Renal cortex interstitium (tissue), 11 donors: ENCODE results near the gene RAC3. TPM values are rescaled to one million over a fixed set of nuclear protein-coding genes. Genes with fewer than 3 reads are reported as not detected.
"Not testable (repeated sequence)": the region's sequence is repeated elsewhere in the genome, so short reads cannot be mapped to it uniquely, and the experiment has no call there.

ENCODE experiments used
- DNase-seq, 11 donors: peaks; one replicate each; pipeline ENCODE4 v3.0.0-alpha.2; 2013; ENCODE audit warnings: low read depth in 9 of 11, low spot score in 4 of 11; ENCODE audit errors: extremely low read depth in 1 of 11
- polyA plus RNA-seq, 3 donors: library from polyadenylated mRNA; unstranded; fragments of 120-200 nt; gene quantifications; one replicate each; pipeline ENCODE4 v1.2.1, GENCODE V29; 2013; ENCODE audit not compliant: insufficient read length in 3 of 3

Gene RAC3
- polyA plus RNA-seq, 3 donors: 8.3 to 16.2 (median 11.7) TPM

DNA sequence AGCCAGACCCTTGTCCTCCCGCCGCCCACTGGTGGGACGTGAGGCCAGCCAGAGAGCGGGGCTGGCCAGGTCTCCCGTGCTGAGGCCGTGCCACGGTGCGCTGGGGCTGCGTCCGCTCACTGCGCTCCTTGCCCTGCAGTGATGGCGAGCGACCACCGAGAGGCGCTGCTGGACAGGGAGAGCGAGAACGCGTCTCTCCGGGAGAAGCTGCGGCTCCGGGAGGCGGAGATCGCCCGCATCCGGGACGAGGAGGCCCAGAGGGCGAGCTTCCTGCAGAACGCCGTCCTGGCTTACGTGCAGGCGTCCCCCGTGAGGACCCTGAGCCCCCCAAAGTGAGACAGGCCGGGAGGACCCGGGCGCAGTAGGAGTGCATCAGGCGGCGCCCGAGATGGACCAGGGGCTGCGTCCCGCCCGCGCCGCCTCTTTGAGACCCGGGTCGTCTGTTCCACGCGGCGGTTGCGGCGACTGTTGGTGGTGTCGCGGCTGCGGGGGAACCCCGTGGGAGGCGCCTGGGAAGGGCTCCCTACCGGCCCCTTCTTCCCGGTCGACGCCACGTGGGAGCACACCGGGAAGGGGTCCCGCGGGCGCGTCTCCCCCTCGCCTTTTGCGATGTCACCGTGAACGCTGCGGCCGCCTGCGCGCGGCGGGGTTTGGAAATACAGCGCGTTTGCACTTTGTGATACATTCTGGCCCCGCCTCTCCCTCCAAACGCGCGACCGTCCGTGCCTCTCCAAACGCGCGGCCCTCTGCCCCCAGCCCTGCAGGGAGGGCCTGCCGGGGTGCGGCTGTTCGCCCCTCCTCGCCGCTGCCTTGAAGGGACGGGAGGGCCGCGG lies 792 bp upstream of the RAC3 start:
- peak in 6 of 11 donors; percentile 60 to 72 (median 67) for DNase-seq

DNA sequence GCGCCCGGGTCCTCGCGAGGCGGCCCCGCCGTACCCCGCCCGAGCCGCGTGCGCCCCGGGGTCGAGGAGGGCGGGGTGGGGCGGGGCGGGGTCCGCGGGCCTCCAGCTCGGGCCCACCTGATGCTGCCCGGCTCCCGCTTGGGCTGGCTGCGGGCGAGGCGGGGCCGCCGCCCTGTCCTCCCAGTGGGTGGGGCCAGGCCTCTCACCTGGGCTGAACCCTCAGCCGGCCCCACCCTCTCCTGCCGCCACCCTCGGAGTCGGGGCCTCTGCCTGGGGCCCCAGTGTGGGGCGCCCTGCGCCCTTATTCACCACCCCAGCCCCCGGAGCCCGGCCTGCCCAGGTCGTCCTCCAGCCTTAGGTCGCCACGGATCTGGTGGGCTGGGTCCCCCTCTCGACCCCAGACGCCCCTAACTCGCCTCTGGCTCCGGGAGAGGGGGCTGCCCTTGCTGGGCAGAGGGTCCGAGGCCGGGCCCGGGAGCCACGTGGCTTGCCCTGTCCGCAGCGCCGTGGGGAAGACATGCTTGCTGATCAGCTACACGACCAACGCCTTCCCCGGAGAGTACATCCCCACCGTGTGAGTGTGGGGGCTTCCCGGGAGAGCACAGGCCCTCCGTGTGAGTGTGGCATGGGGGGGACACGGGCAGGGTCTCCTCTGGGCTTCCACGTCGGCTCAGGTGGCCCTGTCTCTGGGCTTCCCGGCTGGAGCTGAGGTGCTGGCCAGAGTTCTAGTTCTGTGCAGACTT lies 578 bp downstream of the RAC3 start:
- DNase-seq: no peak

DNA sequence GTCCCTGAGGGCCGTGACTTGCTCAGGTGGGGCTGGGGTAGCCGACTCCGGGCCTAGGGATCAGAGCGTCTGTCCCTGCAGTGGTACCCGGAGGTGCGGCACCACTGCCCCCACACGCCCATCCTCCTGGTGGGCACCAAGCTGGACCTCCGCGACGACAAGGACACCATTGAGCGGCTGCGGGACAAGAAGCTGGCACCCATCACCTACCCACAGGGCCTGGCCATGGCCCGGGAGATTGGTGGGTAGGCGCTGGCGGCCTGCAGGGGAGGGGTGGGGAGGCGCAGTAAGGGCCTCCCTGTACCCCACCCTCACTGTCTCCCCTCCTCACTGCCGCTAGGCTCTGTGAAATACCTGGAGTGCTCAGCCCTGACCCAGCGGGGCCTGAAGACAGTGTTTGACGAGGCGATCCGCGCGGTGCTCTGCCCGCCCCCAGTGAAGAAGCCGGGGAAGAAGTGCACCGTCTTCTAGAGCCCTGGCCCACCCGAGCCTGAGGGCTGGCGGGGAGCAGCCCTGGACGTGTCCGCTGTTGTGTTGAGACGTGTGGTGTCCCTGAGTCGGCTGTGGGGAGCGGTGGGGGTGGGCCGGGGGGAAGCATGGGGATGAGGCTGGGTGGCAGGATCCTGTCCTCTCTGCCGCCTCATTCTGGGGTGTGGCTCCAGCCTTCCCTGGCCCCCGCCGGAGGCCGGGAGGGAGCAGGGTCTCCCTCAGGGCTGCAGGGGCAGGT lies 2.0 kb downstream of the RAC3 start:
- DNase-seq: no peak

DNA sequence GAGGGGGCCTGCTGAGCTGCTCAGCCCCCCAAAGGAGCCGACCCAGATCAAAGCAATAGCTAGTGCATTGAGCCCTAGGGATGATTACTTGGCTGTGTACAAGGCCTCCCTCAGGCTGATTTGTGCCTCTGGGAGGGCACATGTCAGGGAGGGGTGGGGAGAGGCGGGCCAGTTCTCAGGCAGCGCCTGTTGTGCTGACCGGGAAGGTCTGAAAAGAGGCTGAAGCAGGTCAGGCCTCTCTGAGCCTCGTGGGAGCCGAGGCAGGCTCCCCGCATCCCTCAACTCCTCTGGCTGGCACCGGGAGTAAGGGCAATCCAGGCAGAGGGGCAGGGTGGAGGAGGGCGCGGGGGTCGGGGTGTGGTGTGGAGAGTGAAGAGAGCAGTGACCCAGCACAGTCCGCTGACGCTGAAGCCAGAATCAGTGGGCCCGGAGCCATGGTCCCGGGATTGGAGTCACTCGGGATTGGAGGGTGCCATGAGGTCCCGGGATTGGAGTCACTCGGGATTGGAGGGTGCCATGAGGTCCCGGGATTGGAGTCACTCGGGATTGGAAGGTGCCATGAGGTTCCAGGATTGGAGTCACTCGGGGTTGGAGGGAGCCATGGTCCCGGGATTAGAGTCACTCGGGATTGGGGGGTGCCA lies 3.0 kb downstream of the RAC3 start:
- no peak for DNase-seq

DNA sequence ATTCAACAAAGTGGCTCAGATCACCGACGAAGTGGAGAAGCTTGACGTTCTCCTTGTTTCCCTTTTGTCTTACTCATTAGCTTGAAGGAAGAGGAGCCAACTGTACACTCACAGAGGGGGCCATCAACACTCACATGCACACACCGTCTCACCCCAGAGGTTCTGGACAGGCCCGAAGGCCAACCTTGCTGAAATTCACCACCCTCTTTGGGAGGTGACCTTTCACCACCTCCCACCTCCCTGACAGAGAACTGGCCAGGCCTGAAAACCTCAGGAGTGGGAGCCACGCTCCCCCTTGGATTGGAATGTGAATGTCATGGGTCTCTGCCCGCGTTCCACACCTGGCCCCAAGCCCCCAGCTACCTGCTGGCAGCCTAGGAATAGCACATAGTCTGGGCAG lies 4.0 kb downstream of the RAC3 start:
- no peak for DNase-seq

DNA sequence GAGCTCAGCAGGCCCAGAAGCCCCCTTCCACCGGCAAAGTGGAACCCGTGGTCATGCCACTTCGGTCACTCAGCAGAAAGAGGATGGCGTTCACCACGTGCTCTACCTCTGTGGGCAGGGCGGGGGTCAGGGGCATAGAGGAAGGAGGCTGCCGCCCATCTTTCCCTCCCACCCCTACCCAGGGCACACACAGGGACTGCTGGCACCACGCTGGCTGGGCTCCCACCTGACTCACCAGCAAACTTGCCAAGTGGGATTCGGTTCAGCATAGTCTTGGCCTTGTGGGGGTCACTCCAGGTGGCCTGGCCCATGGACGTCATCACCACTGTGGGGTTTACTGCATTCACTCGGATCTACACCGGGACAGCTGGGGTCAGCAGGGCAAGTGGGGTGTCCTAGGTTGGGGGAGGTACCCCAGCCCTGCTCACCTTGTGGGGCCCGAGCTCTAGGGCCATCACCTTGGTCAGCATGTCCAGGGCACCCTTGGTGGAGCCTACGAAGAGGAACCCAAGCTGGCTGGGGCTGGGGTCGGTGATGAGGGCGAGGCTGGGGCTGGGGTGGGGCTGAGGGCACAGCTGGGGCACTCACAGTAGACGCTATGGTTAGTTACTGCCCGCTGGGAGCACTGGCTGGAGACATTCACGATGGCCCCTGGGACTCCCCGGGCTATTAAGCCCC lies 4.6 kb downstream of the RAC3 start:
- DNase-seq: no peak

DNA sequence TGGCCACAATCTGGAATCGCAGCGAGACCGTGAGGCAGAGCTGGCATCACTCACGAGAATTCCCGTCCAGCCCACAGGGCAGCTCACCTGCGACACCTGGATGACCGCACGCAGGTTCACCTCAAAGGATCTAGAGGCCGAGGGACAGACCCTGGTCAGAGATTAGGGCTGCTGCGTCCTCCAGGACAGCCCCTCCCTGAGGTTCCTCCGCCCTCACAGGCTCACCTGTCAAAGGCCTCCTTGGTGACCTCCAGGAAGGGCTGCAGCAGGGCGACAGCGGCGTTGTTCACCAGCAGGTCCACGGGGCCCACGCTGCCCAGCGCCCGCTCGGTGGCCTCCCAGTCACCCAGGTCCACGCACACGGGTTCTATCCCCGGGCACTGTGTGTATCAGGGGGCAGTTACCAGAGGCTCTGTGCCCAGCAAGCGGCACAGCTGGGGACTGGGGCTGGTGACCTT lies 5.2 kb downstream of the RAC3 start:
- no peak for DNase-seq

DNA sequence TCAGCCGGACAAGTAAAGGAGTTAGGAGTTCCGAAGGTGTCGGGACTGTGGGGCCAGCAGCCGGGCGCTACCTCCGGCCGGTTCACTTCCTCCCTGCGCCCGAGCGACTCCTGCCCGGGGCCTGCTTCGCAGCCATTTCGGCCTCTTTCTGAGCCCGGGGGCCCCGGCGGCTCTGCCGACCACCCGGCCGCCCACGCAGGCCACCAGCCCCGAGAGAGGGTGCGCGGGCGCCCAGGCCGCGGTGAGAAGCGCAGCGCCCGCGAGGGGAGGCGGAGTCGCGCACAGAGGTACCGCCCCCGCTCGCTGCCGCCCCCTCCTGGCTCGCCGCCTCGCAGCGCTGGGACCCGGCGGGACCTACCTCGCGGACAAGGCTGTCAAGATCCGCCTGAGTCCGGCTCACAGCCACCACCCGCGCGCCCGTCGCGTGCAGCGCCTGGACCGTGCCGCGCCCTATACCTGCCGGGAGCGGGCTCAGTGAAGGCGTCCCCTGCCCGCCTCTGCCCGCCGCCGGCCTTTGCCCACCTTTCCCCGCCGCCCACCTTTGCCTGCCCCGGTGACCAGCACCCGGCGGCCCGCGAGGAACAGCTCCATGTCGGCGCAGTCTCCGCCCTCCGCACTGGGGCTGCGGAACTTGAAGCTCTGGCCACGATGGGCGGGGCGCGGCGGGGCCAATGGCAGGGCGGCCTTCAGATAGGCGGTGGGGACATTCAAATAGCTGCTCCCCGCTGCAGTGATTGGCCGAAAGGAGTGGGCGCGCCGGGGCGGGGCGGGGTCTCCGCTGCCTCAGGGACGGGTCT lies 5.8 kb downstream of the RAC3 start, which contains the start of gene DCXR:
TSS of gene DCXR (minus strand) at position 606 of the 797 bp plus-strand sequence. CDS start at position 591, 15 bp downstream.
- peak; percentile 80 to 96 (median 91) for DNase-seq

DNA sequence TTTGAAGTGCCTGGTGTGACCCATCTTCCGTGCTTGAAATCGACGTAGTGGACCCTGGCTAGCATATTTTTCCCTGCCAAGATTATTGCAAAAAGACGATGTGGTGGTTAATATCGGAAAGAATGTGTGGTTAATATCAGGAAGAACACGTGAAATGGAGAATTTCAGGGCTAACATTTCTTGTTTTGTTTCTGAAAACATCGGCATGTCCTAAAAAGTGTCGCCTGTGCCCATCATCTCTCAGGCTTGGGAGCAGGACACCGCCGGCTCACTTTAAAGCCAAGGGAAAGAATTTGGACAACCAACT lies 6.4 kb downstream of the RAC3 start:
- DNase-seq: no peak

DNA sequence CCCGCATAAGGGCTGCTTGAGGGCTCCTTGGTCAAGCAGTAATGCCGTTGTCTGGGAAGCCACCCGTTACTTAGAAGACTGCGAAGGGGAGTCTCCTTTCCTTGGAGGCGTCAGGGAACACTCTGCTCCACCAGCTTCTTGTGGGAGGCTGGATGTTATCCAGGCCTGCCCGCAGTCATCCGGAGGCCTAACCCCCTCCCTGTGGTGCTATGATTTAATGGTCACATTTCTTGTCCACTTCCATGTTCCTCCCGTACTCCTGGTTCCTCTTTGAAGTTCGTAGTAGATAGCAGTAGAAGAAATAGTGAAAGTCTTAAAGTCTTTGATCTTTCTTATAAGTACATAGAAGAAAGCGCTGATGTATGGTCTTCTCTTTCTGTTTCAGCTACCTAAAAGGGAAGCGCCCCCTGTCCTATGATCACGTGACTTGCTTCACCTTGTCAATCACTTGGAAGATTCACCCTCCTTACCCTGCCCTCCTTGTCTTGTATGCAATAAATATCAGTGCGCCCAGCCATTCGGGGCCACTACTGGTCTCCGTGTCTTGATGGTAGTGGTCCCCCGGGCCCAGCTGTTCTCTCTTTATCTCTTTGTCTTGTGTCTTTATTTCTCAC lies 7.4 kb downstream of the RAC3 start:
- DNase-seq: not testable (repeated sequence)

DNA sequence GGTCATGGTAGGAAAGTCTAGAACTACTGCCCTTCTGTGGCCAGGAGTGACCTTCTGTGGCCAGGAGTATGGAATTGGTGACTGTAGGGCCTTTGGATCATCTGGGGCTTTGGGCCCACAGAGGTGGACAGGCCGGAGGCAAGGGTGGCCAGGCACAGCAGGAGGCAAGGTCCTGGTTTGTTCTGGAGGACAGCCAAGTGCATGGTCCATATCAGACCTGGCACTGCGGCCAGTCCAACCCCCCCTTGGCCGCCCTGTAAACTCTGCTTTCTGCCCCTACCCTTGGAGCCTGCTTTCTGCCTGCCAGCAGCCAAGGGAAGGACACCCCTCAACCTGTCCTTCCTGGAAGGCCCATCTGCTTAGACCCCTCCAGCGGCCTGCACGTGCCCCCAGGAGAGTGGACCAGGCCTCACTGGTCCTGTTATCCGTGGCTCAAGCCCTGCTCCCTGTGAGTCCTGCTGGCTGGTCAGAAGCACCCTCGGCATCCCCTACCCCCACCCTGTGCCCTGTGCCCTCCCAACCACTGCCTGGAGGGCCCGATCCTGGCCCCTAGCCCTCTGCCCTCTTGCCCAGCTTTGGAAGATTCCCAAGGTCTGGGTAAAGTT lies 8.3 kb downstream of the RAC3 start:
- no peak for DNase-seq

DNA sequence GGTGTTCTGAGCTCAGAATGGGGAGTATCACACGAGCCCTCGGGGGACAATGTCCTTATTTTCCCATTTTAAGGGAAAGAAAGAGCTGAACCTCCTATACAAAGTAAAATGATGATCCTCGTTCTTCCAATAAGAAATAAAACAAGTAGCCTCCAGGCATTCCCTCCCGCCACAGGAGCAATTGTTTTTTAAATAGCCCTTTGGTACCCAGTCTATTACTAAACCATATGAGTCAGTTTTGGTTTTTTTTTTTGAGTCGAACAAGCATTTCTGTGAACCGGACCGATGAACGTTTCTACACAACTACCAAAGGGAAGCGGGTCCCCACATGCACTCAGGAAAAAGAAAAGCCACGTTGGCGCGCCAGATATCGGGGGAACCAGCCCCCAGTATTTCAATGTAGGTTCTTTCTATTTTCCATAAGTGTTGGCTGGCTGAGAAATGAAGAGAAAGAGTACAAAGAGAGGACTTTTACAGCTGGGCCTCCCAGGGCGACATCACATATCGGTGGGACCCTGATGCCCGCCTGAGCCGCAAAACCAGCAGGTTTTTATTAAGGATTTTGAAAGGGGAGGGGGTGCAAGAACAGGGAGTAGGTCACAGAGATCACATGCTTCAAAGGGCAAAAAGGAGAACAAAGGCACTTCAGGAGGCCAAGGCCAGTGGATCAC lies 9.8 kb downstream of the RAC3 start:
- DNase-seq: no peak

DNA sequence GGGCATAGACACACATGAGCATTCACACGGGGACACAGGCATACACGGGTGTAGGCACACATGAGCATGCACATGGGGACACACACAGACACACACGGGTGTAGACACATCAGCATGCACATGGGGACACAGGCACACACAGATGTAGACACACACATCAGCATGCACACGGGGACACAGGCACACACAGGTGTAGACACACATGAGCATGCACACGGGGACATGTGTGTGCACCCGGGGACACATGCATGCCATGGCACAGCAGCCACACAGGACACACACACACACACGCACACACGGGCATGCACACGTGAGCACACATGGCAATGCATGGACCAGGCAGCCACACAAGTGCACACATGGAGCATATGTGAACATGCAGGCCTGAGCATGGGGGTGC lies 11.2 kb downstream of the RAC3 start:
- no peak for DNase-seq

DNA sequence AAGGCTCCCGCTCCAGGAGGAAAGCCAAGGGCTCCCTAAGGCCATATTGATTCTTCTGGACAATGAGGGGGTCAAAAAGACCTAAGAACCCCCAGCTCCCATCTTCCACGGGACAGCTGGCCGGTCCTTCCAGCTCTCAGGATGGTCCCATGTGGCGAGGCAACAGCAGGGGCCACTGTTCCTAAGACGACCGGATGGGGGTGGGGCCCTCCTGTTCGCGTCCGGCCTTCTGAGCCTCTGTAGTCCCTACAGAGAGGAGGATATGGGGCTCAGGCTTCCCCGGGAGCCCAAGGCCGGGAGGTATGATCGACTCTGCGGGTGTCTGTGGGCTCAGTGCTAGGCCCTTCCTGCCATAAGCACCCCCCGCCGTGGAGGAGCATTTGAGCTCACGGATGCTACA lies 12.0 kb downstream of the RAC3 start:
- DNase-seq: no peak

DNA sequence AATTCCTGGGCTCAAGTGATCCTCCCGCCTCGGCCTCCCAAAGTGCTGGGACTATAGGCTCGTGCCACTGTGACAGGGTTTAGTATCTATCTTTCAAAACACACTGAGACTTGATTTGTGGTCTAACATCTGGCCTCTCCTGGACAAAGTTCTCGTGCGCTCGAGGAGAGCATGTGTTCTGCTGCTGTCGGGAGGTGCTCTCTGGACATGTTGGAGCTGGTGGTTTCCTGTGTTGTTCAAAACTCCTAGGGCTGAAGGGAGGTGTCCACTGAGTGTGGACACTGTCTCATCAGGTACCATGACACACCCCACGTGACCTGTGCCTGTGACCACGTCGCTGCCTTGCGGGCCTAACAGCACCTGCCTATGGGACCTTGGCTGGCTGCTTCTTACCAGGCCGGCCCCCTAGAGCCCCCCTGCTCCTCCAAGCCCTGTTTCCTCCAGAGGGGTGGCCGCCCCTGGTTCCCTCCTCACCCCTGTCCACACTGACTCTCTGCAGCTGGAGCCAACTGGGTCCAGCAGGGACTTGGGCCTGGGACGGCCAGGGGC lies 14.5 kb downstream of the RAC3 start:
- DNase-seq: no peak

DNA sequence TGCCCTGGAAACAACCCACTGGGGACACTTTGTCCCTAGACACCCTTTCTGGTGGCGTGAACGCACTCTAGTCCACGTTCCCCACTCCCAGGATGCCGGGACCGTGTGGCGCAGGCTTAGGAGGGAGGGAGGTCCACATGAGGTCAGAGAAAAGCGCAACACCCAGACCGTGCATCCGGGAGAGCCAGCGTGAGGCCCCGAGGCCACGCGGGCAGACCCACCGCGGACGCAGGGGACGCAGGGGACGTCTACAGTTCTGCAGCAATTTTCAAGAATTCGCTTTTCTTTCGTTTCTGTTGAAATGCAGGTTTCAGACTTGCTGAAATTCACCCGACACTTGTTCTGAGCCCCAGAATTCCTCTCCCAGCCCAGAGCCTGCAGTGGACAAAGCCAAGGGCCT lies 15.4 kb downstream of the RAC3 start:
- no peak for DNase-seq
